ENCODE data around the gene ACCS.

The ACCS gene

GRCh38 chr11:44113018-44113417 is 46.9 kb downstream of the ACCS start:
- no peak for DNase-seq (ENCODE audit: low read depth)
- no peak overlapping the region for H3K4me3 ChIP-seq (ENCODE audit: low read length)
- no peak for TF ChIP-seq CTCF (conservative IDR thresholded peaks at IDR 0.05; ENCODE audit: low read depth, low read length)

GRCh38 chr11:44113572-44113971 is 47.5 kb downstream of the ACCS start:
- no peak for TF ChIP-seq CTCF (conservative IDR thresholded peaks at IDR 0.05; ENCODE audit: low read depth, low read length)
- H3K4me3 ChIP-seq (ENCODE audit: low read length): no peak overlapping the region
- no peak for DNase-seq (ENCODE audit: low read depth)

- no peak for DNase-seq (ENCODE audit: low read depth)
- TF ChIP-seq CTCF (conservative IDR thresholded peaks at IDR 0.05; ENCODE audit: low read depth, low read length): no peak
- H3K4me3 ChIP-seq (ENCODE audit: low read length): no peak overlapping the region
Measured at GRCh38 chr11:44116234-44116830, 50.3 kb downstream of the ACCS start.

GRCh38 chr11:44120169-44120568 is 54.1 kb downstream of the ACCS start:
- no peak for DNase-seq (ENCODE audit: low read depth)
- peak; percentile 46 for TF ChIP-seq CTCF (conservative IDR thresholded peaks at IDR 0.05; ENCODE audit: low read depth, low read length)
- H3K4me3 ChIP-seq (ENCODE audit: low read length): no peak overlapping the region

GRCh38 chr11:44125598-44125997 is 59.5 kb downstream of the ACCS start:
- no peak for TF ChIP-seq CTCF (conservative IDR thresholded peaks at IDR 0.05; ENCODE audit: low read depth, low read length)
- DNase-seq (ENCODE audit: low read depth): no peak
- no peak overlapping the region for H3K4me3 ChIP-seq (ENCODE audit: low read length)

- no peak for DNase-seq (ENCODE audit: low read depth)
- TF ChIP-seq CTCF (conservative IDR thresholded peaks at IDR 0.05; ENCODE audit: low read depth, low read length): no peak
- no peak overlapping the region for H3K4me3 ChIP-seq (ENCODE audit: low read length)
Measured at GRCh38 chr11:44126304-44126703, 60.2 kb downstream of the ACCS start.

GRCh38 chr11:44127130-44127529 is 61.1 kb downstream of the ACCS start:
- TF ChIP-seq CTCF (conservative IDR thresholded peaks at IDR 0.05; ENCODE audit: low read depth, low read length): no peak
- no peak for DNase-seq (ENCODE audit: low read depth)
- H3K4me3 ChIP-seq (ENCODE audit: low read length): no peak overlapping the region
